ENCODE measurements around the gene SLC2A2. TPM values are rescaled to one million over a fixed set of nuclear protein-coding genes. Genes with fewer than 3 reads are reported as not detected.

Gene SLC2A2
- total RNA-seq, 2 donors from 2014 or later, result not detected

- Histone ChIP-seq H3K4me1 (no peaks in the 10 kb centered on the region), H3K27me3 (no peaks in the 10 kb centered on the region), H3K27ac (no peak overlapping the region), H3K9me3 (no peaks in the 10 kb centered on the region), H3K4me3 (no peak overlapping the region), H3K36me3 (no peaks in the 10 kb centered on the region)
- no peak for DNase-seq (ENCODE audit: low spot score)
- TF ChIP-seq CTCF (IDR thresholded peaks at IDR 0.05), result no peak
These were observed 14.6 kb downstream of the SLC2A2 start for GRCh38 chr3:171011873-171012336.

GRCh38 chr3:171011109-171011872 lies 15.2 kb downstream of the SLC2A2 start:
- DNase-seq (ENCODE audit: low spot score), result no peak
- H3K27me3 ChIP-seq, result no peaks in the 10 kb centered on the region
- H3K9me3 ChIP-seq, result no peaks in the 10 kb centered on the region
- H3K4me1 ChIP-seq, result no peaks in the 10 kb centered on the region
- H3K36me3 ChIP-seq, result no peaks in the 10 kb centered on the region
- no peak overlapping the region for H3K27ac ChIP-seq
- H3K4me3 ChIP-seq, result no peak overlapping the region
- TF ChIP-seq CTCF (IDR thresholded peaks at IDR 0.05), result no peak

- H3K36me3 ChIP-seq, result no peaks in the 10 kb centered on the region
- no peak for DNase-seq (ENCODE audit: low spot score)
- no peaks in the 10 kb centered on the region for H3K4me1 ChIP-seq
- H3K27ac ChIP-seq, result no peak overlapping the region
- TF ChIP-seq CTCF (IDR thresholded peaks at IDR 0.05), result no peak
- H3K9me3 ChIP-seq, result no peaks in the 10 kb centered on the region
- H3K27me3 ChIP-seq, result no peaks in the 10 kb centered on the region
- no peak overlapping the region for H3K4me3 ChIP-seq
These were observed 19.2 kb downstream of the SLC2A2 start for GRCh38 chr3:171007316-171007715.

- Histone ChIP-seq H3K27me3 (no peaks in the 10 kb centered on the region), H3K4me1 (no peaks in the 10 kb centered on the region), H3K36me3 (no peaks in the 10 kb centered on the region), H3K4me3 (no peak overlapping the region), H3K27ac (no peak overlapping the region), H3K9me3 (no peaks in the 10 kb centered on the region)
- no peak for TF ChIP-seq CTCF (IDR thresholded peaks at IDR 0.05)
- DNase-seq (ENCODE audit: low spot score), result no peak
These were observed 20.9 kb downstream of the SLC2A2 start for GRCh38 chr3:171005648-171006047.

GRCh38 chr3:171001957-171002694 lies 24.4 kb downstream of the SLC2A2 start:
- TF ChIP-seq CTCF (IDR thresholded peaks at IDR 0.05), result no peak
- Histone ChIP-seq H3K4me1 (peaks cover 0 to 6% of the 10 kb centered on the region in 2 donors), H3K27ac (no peak overlapping the region), H3K36me3 (no peaks in the 10 kb centered on the region), H3K4me3 (no peak overlapping the region), H3K9me3 (no peaks in the 10 kb centered on the region), H3K27me3 (no peaks in the 10 kb centered on the region)
- DNase-seq (ENCODE audit: low spot score), result no peak

All from right atrium auricular region (tissue), 2 donors.